H1 (cell line): ENCODE measurements around the gene DRGX. TPM values are rescaled to one million over a fixed set of nuclear protein-coding genes. Genes with fewer than 3 reads are reported as not detected.

Experiments used
- ATF2 ChIP-seq: IDR thresholded peaks from 2 replicates; pipeline ENCODE4 v1.6.1; 2012; ENCODE audit warnings: low read length, inconsistent platforms
- CTCF ChIP-seq, 3 experiments: IDR thresholded peaks; 1 replicate in 2 of 3; 2 replicates in 1 of 3; pipeline versions ENCODE4 v1.5.1 to v1.6.1; 2011; ENCODE audit warnings: low read length in 3 of 3, mild to moderate bottlenecking in 3 of 3, inconsistent platforms in 2 of 3, low read depth in 1 of 3, moderate library complexity in 1 of 3; ENCODE audit not compliant: insufficient read depth in 1 of 3; ENCODE audit errors: control extremely low read depth in 1 of 3
- EZH2 ChIP-seq: fragments of 200-600 bp; sonication (generic); IDR thresholded peaks from 2 replicates; pipeline ENCODE4 v1.7.1; 2012; ENCODE audit warnings: low read depth, mild to moderate bottlenecking, moderate library complexity, low read length, inconsistent platforms; ENCODE audit not compliant: severe bottlenecking
- HDAC2 ChIP-seq, 2 experiments: fragments of 300-600 bp in 1 of 2; sonication (generic) in 1 of 2; IDR thresholded peaks; 2 replicates each; pipeline ENCODE4 v1.6.1; 2011 to 2012; ENCODE audit warnings: low read depth in 2 of 2, low read length in 2 of 2, mild to moderate bottlenecking in 2 of 2, moderate library complexity in 2 of 2, borderline replicate concordance in 1 of 2, inconsistent platforms in 1 of 2
- KDM5A ChIP-seq: fragments of 200-600 bp; IDR thresholded peaks from 2 replicates; pipeline ENCODE4 v1.7.1; 2012; ENCODE audit warnings: mild to moderate bottlenecking, low read length, inconsistent platforms, mixed read lengths
- MAX ChIP-seq: IDR thresholded peaks from 2 replicates; pipeline ENCODE4 v1.6.1; 2012; ENCODE audit warnings: inconsistent platforms
- POLR2A ChIP-seq, 2 experiments: IDR thresholded peaks; 1 replicate in 1 of 2; 2 replicates in 1 of 2; pipeline ENCODE4 v1.6.1; 2011; ENCODE audit warnings: low read depth in 2 of 2, low read length in 2 of 2, mild to moderate bottlenecking in 2 of 2; ENCODE audit errors: control extremely low read depth in 1 of 2
- POU5F1 ChIP-seq: IDR thresholded peaks from 2 replicates; pipeline ENCODE4 v1.6.1; 2011; ENCODE audit warnings: low read depth, mild to moderate bottlenecking, low read length, moderate library complexity
- RFX5 ChIP-seq: IDR thresholded peaks from 2 replicates; pipeline ENCODE4 v1.6.1; 2011; ENCODE audit warnings: low read depth, low read length, improper control_type of control experiment, borderline replicate concordance
- SIN3A ChIP-seq, 2 experiments: IDR thresholded peaks in 1 of 2; conservative IDR thresholded peaks in 1 of 2; 2 replicates each; pipeline ENCODE4 v1.6.1; 2011 to 2012; ENCODE audit warnings: low read length in 2 of 2, improper control_type of control experiment in 1 of 2, low read depth in 1 of 2, mild to moderate bottlenecking in 1 of 2
- SP2 ChIP-seq: IDR thresholded peaks from 2 replicates; pipeline ENCODE4 v1.6.1; 2012; ENCODE audit warnings: mild to moderate bottlenecking, low read length, inconsistent platforms
- SP4 ChIP-seq: IDR thresholded peaks from 2 replicates; pipeline ENCODE4 v1.6.1; 2012; ENCODE audit warnings: low read length, inconsistent platforms
- SRF ChIP-seq: IDR thresholded peaks from 2 replicates; pipeline ENCODE4 v1.6.1; 2011; ENCODE audit warnings: mild to moderate bottlenecking, low read depth, low read length, moderate library complexity
- YY1 ChIP-seq: IDR thresholded peaks from 2 replicates; pipeline ENCODE4 v1.6.1; 2011; ENCODE audit warnings: low read depth, mild to moderate bottlenecking, low read length
- polyA plus RNA-seq, 7 experiments: library from polyadenylated mRNA; depleted of rRNA in 3 of 7; stranded (reverse) in 5 of 7; unstranded in 2 of 7; fragments of >200 nt in 5 of 7; fragments of 200-250 nt in 2 of 7; gene quantifications; 1 replicate in 5 of 7; 2 replicates in 1 of 7; 4 replicates in 1 of 7; pipeline versions ENCODE4 v1.2.1 to v1.2.3, GENCODE V29; 2011 to 2013; ENCODE audit warnings: missing spikeins in 2 of 7, mixed read lengths in 2 of 7
- total RNA-seq: library from RNA; stranded (reverse); fragmentation: NEBNext Ultra II Directional; extraction: Animal tissue kit (Norgen Biotek cat#: 25700); gene quantifications from 2 replicates; pipeline ENCODE4 v1.2.1, GENCODE V29; 2021

The DRGX gene
- total and polyA plus RNA-seq, 2 of the 8 experiments (the other 6 are each of a cell fraction or from before 2014, with no cell fraction given), result not detected

GRCh38 chr10:49398000-49398861 is 2.3 kb upstream of the DRGX start (continued):
- TF ChIP-seq MAX (peak; percentile 39), SP2 (no peak), POU5F1 (no peak), ATF2 (no peak), KDM5A (no peak), SIN3A (conservative IDR thresholded peaks at IDR 0.05 in 1 of 2, IDR thresholded peaks at IDR 0.05 in 1 of 2; ENCODE audit: low read depth in 1 of 2, low read length in 2 of 2) (peak; percentile 93 to 94; a peak in 3 of 4 replicates), SRF (no peak), CTCF (IDR thresholded peaks at IDR 0.05; ENCODE audit: control extremely low read depth in 1 of 3, insufficient read depth in 1 of 3, low read depth in 1 of 3, low read length in 3 of 3) (no peak; a peak in 1 of 4 replicates), EZH2 (peak; percentile 16), HDAC2 (IDR thresholded peaks at IDR 0.05; ENCODE audit: borderline replicate concordance in 1 of 2, low read depth in 2 of 2, low read length in 2 of 2) (0 out of 4 replicates have a peak, but pooled peaks of 1 of the 2 experiments have one; percentile 45), POLR2A (IDR thresholded peaks at IDR 0.05; ENCODE audit: control extremely low read depth in 1 of 2, low read depth in 2 of 2, low read length in 2 of 2) (no peak), YY1 (no peak), RFX5 (no peak), SP4 (no peak)
